GM12878 (cell line): ENCODE results near the gene BTBD19. TPM values are rescaled to one million over a fixed set of nuclear protein-coding genes. Genes with fewer than 3 reads are reported as not detected.

Experiments
- ATAC-seq: fragments of 200-7000 bp; cut with Tn5 transposase; 3 replicates; pipeline ENCODE4 v1.9.1; 2020; ENCODE audit warnings: mild to moderate bottlenecking, moderate library complexity
- BruUV-seq: library from RNA; stranded (reverse); fragments of 400-500 nt; replicated peaks from 2 replicates; lab custom pipeline; 2021; lab: Mats Ljungman, UMichigan
- CTCF ChIA-PET: fragments of 300-600 bp; sonication (Branson Sonifier 250); formaldehyde crosslinking; extraction: SDS; loops from one replicate; lab custom pipeline; 2021; ENCODE audit warnings: inconsistent platforms; lab: Yijun Ruan, JAX
- POLR2A ChIA-PET: fragments of 350-600 bp; formaldehyde crosslinking; extraction: SDS; loops from one replicate; lab custom pipeline; 2021; ENCODE audit warnings: inconsistent platforms; lab: Charles Lee
- RAD21 ChIA-PET: fragments of 300-600 bp; sonication (Branson Sonifier 250); formaldehyde crosslinking; loops from one replicate; lab custom pipeline; 2023; ENCODE audit warnings: antibody characterized with exemption; ENCODE audit not compliant: unreplicated experiment; lab: Charles Lee
- SMC1A ChIA-PET: fragments of 300-600 bp; sonication (Branson Sonifier 250); formaldehyde crosslinking; loops from one replicate; lab custom pipeline; 2023; ENCODE audit not compliant: unreplicated experiment, uncharacterized antibody; lab: Charles Lee
- DNase-seq: peaks from one replicate; pipeline ENCODE4 v3.0.0-alpha.2; 2011; ENCODE audit warnings: low read depth, low spot score
- FAIRE-seq: peaks from 3 replicates; lab custom pipeline; 2011; peaks lifted over from hg19 to GRCh38; lab: Jason Lieb, UNC
- H2AFZ ChIP-seq: 2 replicates; pipeline ENCODE4 v1.6.0; 2011; ENCODE audit warnings: low read depth, low read length, control low read depth; ENCODE audit not compliant: control insufficient read depth
- H3K27ac ChIP-seq: 2 replicates; pipeline ENCODE4 v1.5.1; 2011; ENCODE audit warnings: control low read depth; ENCODE audit not compliant: control insufficient read depth, insufficient read depth
- H3K27me3 ChIP-seq, 2 experiments: replicated peaks in 1 of 2; 2 replicates each; pipeline versions ENCODE4 v1.6.0 to v1.6.1; 2011; ENCODE audit warnings: low read length in 1 of 2; ENCODE audit not compliant: control insufficient read depth in 2 of 2, insufficient read depth in 2 of 2
- H3K36me3 ChIP-seq, 2 experiments: 2 replicates each; pipeline ENCODE4 v1.5.1; 2011; ENCODE audit warnings: low read length in 1 of 2; ENCODE audit not compliant: control insufficient read depth in 2 of 2, insufficient read depth in 2 of 2
- H3K4me1 ChIP-seq: 2 replicates; pipeline ENCODE4 v1.6.1; 2011; ENCODE audit warnings: mild to moderate bottlenecking, low read length, moderate library complexity, mixed read lengths; ENCODE audit not compliant: control insufficient read depth, insufficient read depth
- H3K4me2 ChIP-seq: 2 replicates; pipeline ENCODE4 v1.6.0; 2011; ENCODE audit warnings: control low read depth; ENCODE audit not compliant: control insufficient read depth, insufficient read depth
- H3K4me3 ChIP-seq: fragments of 200-600 bp; sonication (generic); 2 replicates; pipeline ENCODE4 v1.5.1; 2016
- H3K79me2 ChIP-seq: 2 replicates; pipeline ENCODE4 v1.6.0; 2011; ENCODE audit warnings: low read length; ENCODE audit not compliant: control insufficient read depth, insufficient read depth
- H3K9ac ChIP-seq: 2 replicates; pipeline ENCODE4 v1.8.0; 2011; ENCODE audit warnings: low read length, control low read depth, mixed read lengths; ENCODE audit not compliant: control insufficient read depth, insufficient read depth
- H3K9me3 ChIP-seq: replicated peaks from 3 replicates; pipeline ENCODE4 v1.5.1; 2011; ENCODE audit warnings: mild to moderate bottlenecking, low read length; ENCODE audit not compliant: control insufficient read depth, insufficient read depth
- H4K20me1 ChIP-seq: 2 replicates; pipeline ENCODE4 v1.6.0; 2011; ENCODE audit not compliant: control insufficient read depth, insufficient read depth
- ASH2L ChIP-seq: fragments of 300-600, 200-600 bp; sonication (generic); IDR thresholded peaks from 2 replicates; pipeline ENCODE4 v1.6.1; 2017; ENCODE audit warnings: low read depth, mild to moderate bottlenecking, borderline replicate concordance
- EZH2 ChIP-seq: IDR thresholded peaks from 2 replicates; pipeline ENCODE4 v1.6.1; 2012; ENCODE audit warnings: low read depth, mild to moderate bottlenecking, control low read depth, inconsistent platforms, low read length, borderline replicate concordance; ENCODE audit not compliant: control insufficient read depth
- FOXM1 ChIP-seq: IDR thresholded peaks from 2 replicates; pipeline ENCODE4 v1.6.1; 2012; ENCODE audit warnings: low read depth, mild to moderate bottlenecking, inconsistent platforms, low read length, moderate library complexity
- IKZF2 ChIP-seq, 2 experiments: fragments of 450-650 bp; IDR thresholded peaks; 2 replicates each; pipeline ENCODE4 v1.6.1; 2017; ENCODE audit warnings: mild to moderate bottlenecking in 2 of 2, moderate library complexity in 2 of 2
- SRF ChIP-seq, 2 experiments: IDR thresholded peaks; 2 replicates each; pipeline ENCODE4 v1.6.1; 2011; ENCODE audit warnings: low read depth in 2 of 2, low read length in 2 of 2, mild to moderate bottlenecking in 1 of 2, moderate library complexity in 1 of 2
- TCF3 ChIP-seq: IDR thresholded peaks from 2 replicates; pipeline ENCODE4 v1.6.1; 2012; ENCODE audit warnings: low read depth, mild to moderate bottlenecking, low read length, borderline replicate concordance; ENCODE audit not compliant: insufficient read depth
- ZNF217 ChIP-seq: fragments of 450-650 bp; IDR thresholded peaks from 2 replicates; pipeline ENCODE4 v1.6.1; 2017; ENCODE audit warnings: antibody characterized with exemption, mild to moderate bottlenecking
- WGBS: methylation state at CpG from one replicate; pipeline ENCODE4 v1.1.6; 2016; ENCODE audit warnings: low lambda C conversion rate; ENCODE audit not compliant: insufficient replicate concordance, insufficient coverage; ENCODE audit errors: missing lambda C conversion rate; 5-methylcytosine and 5-hydroxymethylcytosine counted together
- in situ Hi-C: fragments of 300-500 bp; cut with MboI; formaldehyde crosslinking; loops from 9 replicates; pipeline ENCODE4 v1.14.3; 2018; ENCODE audit warnings: mixed read lengths
- intact Hi-C: fragments of 100-400 bp; cut with micrococcal nuclease; formaldehyde crosslinking; loops from one replicate; pipeline ENCODE4 v1.14.2; 2022; ENCODE audit not compliant: unreplicated experiment
- polyA plus RNA-seq, 11 experiments: library from polyadenylated mRNA; depleted of rRNA in 4 of 11; unstranded in 6 of 11; stranded (reverse) in 5 of 11; fragments of >200 nt; fragmentation: Nextera tagmentation in 4 of 11; fragmentation: Illumina TruSeq in 1 of 11; extraction: Ambion mirVana in 4 of 11; extraction: Trizol in 1 of 11; gene quantifications; 1 replicate in 1 of 11; 2 replicates in 10 of 11; pipeline versions ENCODE4 v1.2.1 to v1.2.3, GENCODE V29; 2011 to 2016; ENCODE audit warnings: inconsistent platforms in 2 of 11, missing spikeins in 2 of 11, low read depth in 1 of 11
- total RNA-seq, 4 experiments: library from RNA; depleted of rRNA in 3 of 4; stranded (reverse); fragments of >200 nt in 3 of 4; fragmentation: Illumina TruSeq in 1 of 4; extraction: Trizol in 1 of 4; gene quantifications; 2 replicates each; pipeline versions ENCODE4 v1.2.1 to v1.2.3, GENCODE V29; 2013 to 2021
- TF ChIP-seq, protein P1 (sequence below): fragments of 450-650 bp; IDR thresholded peaks from 2 replicates; pipeline ENCODE4 v1.6.1; 2018; ENCODE audit warnings: mild to moderate bottlenecking, low read depth, moderate library complexity; ENCODE audit not compliant: partially characterized antibody
- TF ChIP-seq, protein P2 (sequence below): IDR thresholded peaks from 2 replicates; pipeline ENCODE4 v1.6.1; 2011; ENCODE audit warnings: borderline replicate concordance, low read depth, mild to moderate bottlenecking, moderate library complexity, mixed read lengths, low read length; ENCODE audit not compliant: insufficient read depth; ENCODE audit errors: extremely low read length

Gene BTBD19
- total and polyA plus RNA-seq, 10 of the 15 experiments (the other 5 are each of a cell fraction or from before 2014, with no cell fraction given), result 0.13 to 2.7 (median 0.42) TPM

DNA sequence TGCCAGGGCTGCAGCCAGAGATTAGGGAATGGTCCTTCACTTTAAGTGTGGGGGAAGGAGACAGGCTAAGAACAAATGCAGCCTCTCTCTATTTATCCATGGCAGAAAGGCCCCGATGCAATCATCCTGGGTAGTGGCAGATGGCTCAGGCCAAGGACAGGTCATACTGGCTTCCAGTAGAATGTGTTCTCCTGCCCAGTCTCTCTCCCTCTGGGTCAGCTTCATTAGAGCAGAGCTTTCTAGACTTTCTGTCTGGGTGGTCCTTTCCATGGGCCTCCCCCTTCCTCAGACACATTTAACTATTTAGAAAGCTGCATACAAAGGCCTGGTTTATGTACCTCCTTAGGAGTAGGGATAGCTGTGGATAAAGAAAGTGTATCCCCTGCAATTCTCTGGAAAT is 39.5 kb downstream of the BTBD19 start:
- in situ Hi-C loops, result no loop called here
- Histone ChIP-seq H3K4me3 (no peak overlapping the region), H3K9ac (no peak overlapping the region), H2AFZ (no peak overlapping the region), H3K27ac (no peak overlapping the region), H3K36me3 (no peaks in the 10 kb centered on the region; a peak in 1 of 4 replicates), H4K20me1 (no peaks in the 10 kb centered on the region), H3K4me1 (peaks cover 3% of the 10 kb centered on the region; the same call in 1 of the 2 replicates), H3K79me2 (no peaks in the 10 kb centered on the region), H3K4me2 (no peak overlapping the region), H3K9me3 (no peaks in the 10 kb centered on the region), H3K27me3 (no peaks in the 10 kb centered on the region)
- BruUV-seq, result no TSS peak
- ChIA-PET POLR2A (interaction anchor here (0.9 to 1.7 kb wide), 2 partner anchors 10 to 55 kb away, joined by 3 read pairs; no protein-coding TSS in a partner anchor), RAD21 (no interaction called here), CTCF (interaction anchor here (0.9 to 1.8 kb wide), 2 partner anchors 9 to 12 kb away, joined by 3 to 15 read pairs; no protein-coding TSS in a partner anchor), SMC1A (interaction anchor here (0.8 kb wide), 1 partner anchor 39 kb away, joined by 3 read pairs; the partner anchor contains the start of gene BTBD19)
- 91% methylated on average over 1 of the region's 1 CpG for WGBS
- DNase-seq, result no peak
- no peak for ATAC-seq
- intact Hi-C loops, result no loop called here
- no peak for FAIRE-seq
- no peak for TF ChIP-seq IKZF2 (IDR thresholded peaks at IDR 0.05)
- TF ChIP-seq TCF3, result no peak
- no peak for TF ChIP-seq FOXM1
- TF ChIP-seq SRF (IDR thresholded peaks at IDR 0.05; ENCODE audit: low read depth in 2 of 2, low read length in 2 of 2), result no peak
- TF ChIP-seq ZNF217, result no peak

DNA sequence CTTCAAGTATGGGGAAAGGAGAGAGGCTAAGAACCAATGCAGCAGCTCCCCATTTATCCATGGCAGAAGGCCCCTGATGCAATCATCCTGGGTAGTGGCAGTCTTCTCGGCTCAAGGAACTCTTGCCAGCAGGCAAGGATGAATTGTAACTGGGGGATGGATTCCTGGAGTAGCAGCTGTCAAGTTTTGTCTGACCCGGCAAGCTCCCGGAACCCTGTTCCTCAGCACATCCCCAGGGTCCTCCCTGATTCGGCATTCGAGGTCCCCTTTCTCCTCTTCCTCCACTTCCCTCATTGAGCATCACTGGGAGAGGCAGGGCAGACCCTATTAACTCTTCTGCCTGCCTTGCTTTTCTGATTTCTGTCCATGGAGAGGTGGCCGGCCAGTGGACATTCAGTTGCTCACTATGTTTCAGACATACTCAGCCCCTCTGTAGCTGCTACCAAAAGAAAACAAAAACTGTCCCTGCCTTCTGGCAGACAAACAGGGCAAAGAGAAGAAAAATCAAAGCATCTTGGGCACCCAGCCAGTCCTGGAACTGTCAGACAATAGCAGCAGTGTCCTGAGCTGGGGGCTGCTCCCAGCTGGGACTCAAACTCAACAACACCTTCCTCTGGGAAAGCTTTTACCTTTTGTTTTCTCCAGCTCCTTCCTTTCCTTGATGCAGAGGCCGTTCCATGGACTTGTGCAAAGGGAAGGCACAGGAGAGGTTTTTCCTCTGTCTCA is 40.3 kb downstream of the BTBD19 start:
- RAD21 ChIA-PET, result no interaction called here
- Histone ChIP-seq H3K4me2 (no peak overlapping the region), H3K36me3 (no peaks in the 10 kb centered on the region; a peak in 1 of 4 replicates), H3K4me1 (peaks cover 3% of the 10 kb centered on the region; the same call in 1 of the 2 replicates), H3K27me3 (no peaks in the 10 kb centered on the region), H4K20me1 (no peaks in the 10 kb centered on the region), H3K4me3 (no peak overlapping the region), H3K27ac (no peak overlapping the region), H3K9ac (no peak overlapping the region), H3K9me3 (no peaks in the 10 kb centered on the region), H2AFZ (no peak overlapping the region), H3K79me2 (no peaks in the 10 kb centered on the region)
- in situ Hi-C loops, result no loop called here
- POLR2A ChIA-PET, result interaction anchor here (0.9 to 1.7 kb wide), 2 partner anchors 10 to 56 kb away, joined by 3 read pairs; no protein-coding TSS in a partner anchor
- CTCF ChIA-PET, result interaction anchor here (0.9 to 1.8 kb wide), 2 partner anchors 8 to 13 kb away, joined by 3 to 15 read pairs; no protein-coding TSS in a partner anchor
- SMC1A ChIA-PET, result interaction anchor here (0.8 to 1.3 kb wide), 2 partner anchors 13 to 40 kb away, joined by 3 read pairs; partner anchors contain the start of gene BTBD19
- no peak for FAIRE-seq
- BruUV-seq, result no TSS peak
- 92% methylated on average over 7 of the region's 7 CpGs for WGBS
- DNase-seq, result no peak
- no peak for ATAC-seq
- TF ChIP-seq, protein P1, sequence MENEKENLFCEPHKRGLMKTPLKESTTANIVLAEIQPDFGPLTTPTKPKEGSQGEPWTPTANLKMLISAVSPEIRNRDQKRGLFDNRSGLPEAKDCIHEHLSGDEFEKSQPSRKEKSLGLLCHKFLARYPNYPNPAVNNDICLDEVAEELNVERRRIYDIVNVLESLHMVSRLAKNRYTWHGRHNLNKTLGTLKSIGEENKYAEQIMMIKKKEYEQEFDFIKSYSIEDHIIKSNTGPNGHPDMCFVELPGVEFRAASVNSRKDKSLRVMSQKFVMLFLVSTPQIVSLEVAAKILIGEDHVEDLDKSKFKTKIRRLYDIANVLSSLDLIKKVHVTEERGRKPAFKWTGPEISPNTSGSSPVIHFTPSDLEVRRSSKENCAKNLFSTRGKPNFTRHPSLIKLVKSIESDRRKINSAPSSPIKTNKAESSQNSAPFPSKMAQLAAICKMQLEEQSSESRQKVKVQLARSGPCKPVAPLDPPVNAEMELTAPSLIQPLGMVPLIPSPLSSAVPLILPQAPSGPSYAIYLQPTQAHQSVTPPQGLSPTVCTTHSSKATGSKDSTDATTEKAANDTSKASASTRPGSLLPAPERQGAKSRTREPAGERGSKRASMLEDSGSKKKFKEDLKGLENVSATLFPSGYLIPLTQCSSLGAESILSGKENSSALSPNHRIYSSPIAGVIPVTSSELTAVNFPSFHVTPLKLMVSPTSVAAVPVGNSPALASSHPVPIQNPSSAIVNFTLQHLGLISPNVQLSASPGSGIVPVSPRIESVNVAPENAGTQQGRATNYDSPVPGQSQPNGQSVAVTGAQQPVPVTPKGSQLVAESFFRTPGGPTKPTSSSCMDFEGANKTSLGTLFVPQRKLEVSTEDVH, result no peak
- no peak for TF ChIP-seq ASH2L
- TF ChIP-seq EZH2, result no peak
- TF ChIP-seq, protein P2, sequence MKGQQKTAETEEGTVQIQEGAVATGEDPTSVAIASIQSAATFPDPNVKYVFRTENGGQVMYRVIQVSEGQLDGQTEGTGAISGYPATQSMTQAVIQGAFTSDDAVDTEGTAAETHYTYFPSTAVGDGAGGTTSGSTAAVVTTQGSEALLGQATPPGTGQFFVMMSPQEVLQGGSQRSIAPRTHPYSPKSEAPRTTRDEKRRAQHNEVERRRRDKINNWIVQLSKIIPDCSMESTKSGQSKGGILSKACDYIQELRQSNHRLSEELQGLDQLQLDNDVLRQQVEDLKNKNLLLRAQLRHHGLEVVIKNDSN, result no peak
- intact Hi-C loops, result no loop called here
